HepG2 (cell line): ENCODE measurements around the gene NAP1L4. TPM values are rescaled to one million over a fixed set of nuclear protein-coding genes. Genes with fewer than 3 reads are reported as not detected.
A peak's percentile ranks its signal among the peaks of the same experiment; 100 is the strongest.

ENCODE experiments used
- ATAC-seq: fragments of 200-7000 bp; cut with Tn5 transposase; 3 replicates; pipeline ENCODE4 v1.9.1; 2020; ENCODE audit warnings: mild to moderate bottlenecking, moderate library complexity
- BruUV-seq: library from RNA; stranded (reverse); fragments of 400-500 nt; replicated peaks from 2 replicates; lab custom pipeline; 2021; lab: Mats Ljungman, UMichigan
- CTCF ChIA-PET: fragments of 300-600 bp; formaldehyde crosslinking; extraction: SDS; loops from one replicate; lab custom pipeline; 2021; ENCODE audit warnings: low total read pairs, inconsistent platforms, low intra/inter-chr PET ratio; lab: Yijun Ruan, JAX
- POLR2A ChIA-PET: fragments of 350-600 bp; sonication (Branson Sonifier 250); formaldehyde crosslinking; loops from one replicate; lab custom pipeline; 2020; ENCODE audit warnings: antibody characterized with exemption, inconsistent platforms; lab: Yijun Ruan, JAX
- DNase-seq: peaks from one replicate; pipeline ENCODE4 v3.0.0-alpha.2; 2015; ENCODE audit warnings: low spot score
- FAIRE-seq: peaks from 3 replicates; lab custom pipeline; 2011; peaks lifted over from hg19 to GRCh38; lab: Jason Lieb, UNC
- H2AFZ ChIP-seq: one replicate; pipeline ENCODE4 v1.6.1; 2011; ENCODE audit warnings: low read length, inconsistent platforms
- H3K27ac ChIP-seq: fragments of 300-600 bp; 3 replicates; pipeline ENCODE4 v1.8.0; 2011; ENCODE audit warnings: mixed run types, mild to moderate bottlenecking, mixed read lengths, low read length, inconsistent platforms; ENCODE audit not compliant: insufficient read depth; ENCODE audit errors: extremely low read length
- H3K27me3 ChIP-seq, 2 experiments: fragments of 200-600 bp in 1 of 2; 2 replicates in 1 of 2; 3 replicates in 1 of 2; pipeline versions ENCODE4 v1.6.0 to v1.8.0; 2011; ENCODE audit warnings: low read length in 2 of 2, mild to moderate bottlenecking in 2 of 2, moderate library complexity in 2 of 2, inconsistent platforms in 1 of 2; ENCODE audit not compliant: insufficient read depth in 2 of 2, control insufficient read depth in 1 of 2
- H3K36me3 ChIP-seq, 2 experiments: fragments of 200-600 bp in 1 of 2; replicated peaks in 1 of 2; 2 replicates in 1 of 2; 3 replicates in 1 of 2; pipeline versions ENCODE4 v1.5.1 to v1.8.0; 2011; ENCODE audit warnings: low read length in 2 of 2, inconsistent platforms in 1 of 2; ENCODE audit not compliant: insufficient read depth in 2 of 2, control insufficient read depth in 1 of 2
- H3K4me1 ChIP-seq: 2 replicates; pipeline ENCODE4 v1.5.1; 2012; ENCODE audit warnings: low read length, inconsistent platforms; ENCODE audit not compliant: insufficient read depth
- H3K4me2 ChIP-seq: 2 replicates; pipeline ENCODE4 v1.6.0; 2011; ENCODE audit warnings: low read depth, low read length, inconsistent platforms
- H3K4me3 ChIP-seq, 3 experiments: fragments of 200-600 bp in 1 of 3; sonication (generic), shearing (Covaris generic) in 1 of 3; replicated peaks in 1 of 3; 2 replicates each; pipeline ENCODE4 v1.5.1; 2011 to 2016; ENCODE audit warnings: low read length in 3 of 3, inconsistent platforms in 2 of 3, low read depth in 2 of 3, mild to moderate bottlenecking in 2 of 3, control low read depth in 1 of 3, mixed read lengths in 1 of 3; ENCODE audit not compliant: insufficient read depth in 1 of 3
- H3K79me2 ChIP-seq: one replicate; pipeline ENCODE4 v1.6.1; 2011; ENCODE audit warnings: low read length, inconsistent platforms; ENCODE audit not compliant: insufficient read depth
- H3K9ac ChIP-seq: 2 replicates; pipeline ENCODE4 v1.6.0; 2011; ENCODE audit warnings: mild to moderate bottlenecking, low read depth, low read length, inconsistent platforms; ENCODE audit not compliant: insufficient read depth
- H3K9me3 ChIP-seq: 2 replicates; pipeline ENCODE4 v1.5.1; 2012; ENCODE audit warnings: mild to moderate bottlenecking, low read length
- H4K20me1 ChIP-seq: 2 replicates; pipeline ENCODE4 v1.6.0; 2011; ENCODE audit warnings: inconsistent platforms, mild to moderate bottlenecking, low read length, moderate library complexity; ENCODE audit not compliant: insufficient read depth
- AGO2 ChIP-seq: fragments of 200-400 bp; formaldehyde crosslinking; optimal IDR thresholded peaks from 2 replicates; pipeline ENCODE3; 2017; ENCODE audit warnings: mild to moderate bottlenecking, low read depth, low read length, moderate library complexity
- GPN1 ChIP-seq: sonication (generic); formaldehyde crosslinking; IDR thresholded peaks from 2 replicates; pipeline ENCODE4 v1.5.1; 2020; ENCODE audit warnings: missing genetic modification reagents, borderline replicate concordance
- RNF2 ChIP-seq: fragments of 450-650 bp; conservative IDR thresholded peaks from 2 replicates; pipeline ENCODE4 v1.6.1; 2016; ENCODE audit warnings: low read depth
- SIN3B ChIP-seq: fragments of 150-350 bp; IDR thresholded peaks from 2 replicates; pipeline ENCODE4 v1.6.1; 2014; ENCODE audit warnings: low read length
- USF2 ChIP-seq, 2 experiments: sonication (generic) in 1 of 2; formaldehyde crosslinking in 1 of 2; IDR thresholded peaks; 2 replicates each; pipeline versions ENCODE4 v1.5.1 to v1.6.1; 2011 to 2020; ENCODE audit warnings: borderline replicate concordance in 1 of 2, low read depth in 1 of 2, low read length in 1 of 2, mild to moderate bottlenecking in 1 of 2, missing genetic modification reagents in 1 of 2, moderate library complexity in 1 of 2
- ZNF451 ChIP-seq: sonication (generic); formaldehyde crosslinking; IDR thresholded peaks from 2 replicates; pipeline ENCODE4 v1.5.0; 2020; ENCODE audit warnings: mild to moderate bottlenecking, missing genetic modification reagents
- ZNF570 ChIP-seq: sonication (generic); formaldehyde crosslinking; IDR thresholded peaks from 2 replicates; pipeline ENCODE4 v1.4.0; 2020; ENCODE audit warnings: mild to moderate bottlenecking, missing genetic modification reagents, borderline replicate concordance
- whole genome bisulfite sequencing: methylation state at CpG from one replicate; pipeline ENCODE4 v1.1.6; 2017; ENCODE audit warnings: low lambda C conversion rate; 5-methylcytosine and 5-hydroxymethylcytosine counted together
- in situ Hi-C: cut with HindIII; loops from 2 replicates; pipeline ENCODE4 v1.10.0; 2017; ENCODE audit warnings: low pct_unique_long_range_greater_than_20kb; ENCODE audit not compliant: extremely low pct_ligation_motif_present
- intact Hi-C: fragments of 100-400 bp; cut with micrococcal nuclease; formaldehyde crosslinking; loops from one replicate; pipeline ENCODE4 v1.10.0; 2022; ENCODE audit not compliant: unreplicated experiment
- polyA plus RNA-seq, 8 experiments: library from polyadenylated mRNA; depleted of rRNA in 3 of 8; stranded (reverse) in 7 of 8; unstranded in 1 of 8; fragments of >200 nt; fragmentation: Illumina TruSeq in 4 of 8; extraction: Trizol in 4 of 8; gene quantifications; 2 replicates each; pipeline versions ENCODE4 v1.2.1 to v1.2.3, GENCODE V29; 2011 to 2016; ENCODE audit warnings: low read depth in 4 of 8, missing spikeins in 1 of 8, mixed read lengths in 1 of 8; ENCODE audit not compliant: insufficient read depth in 1 of 8
- total RNA-seq, 5 experiments: library from RNA; depleted of rRNA; stranded (reverse); fragments of >200 nt; fragmentation: Illumina TruSeq; extraction: Trizol; gene quantifications; 2 replicates each; pipeline ENCODE4 v1.2.3, GENCODE V29; 2016; ENCODE audit warnings: low read depth in 1 of 5

The NAP1L4 gene
- total and polyA plus RNA-seq, 2 of the 13 experiments (the other 11 are each of a cell fraction or from before 2014, with no cell fraction given), result 64.0 to 186 TPM

GRCh38 chr11:2922655-2923054 is 69.5 kb downstream of the NAP1L4 start:
- no peak overlapping the region for H3K27ac ChIP-seq
- peaks cover 10% of the 10 kb centered on the region for H3K4me1 ChIP-seq
- H3K9me3 ChIP-seq, result no peaks in the 10 kb centered on the region
- FAIRE-seq (no peak), DNase-seq (no peak), ATAC-seq (no peak)
- in situ Hi-C loops, result no loop called here
- CTCF ChIA-PET, result no interaction called here
- H3K4me2 ChIP-seq, result no peak overlapping the region
- no peaks in the 10 kb centered on the region for H3K36me3 ChIP-seq
- no peaks in the 10 kb centered on the region for H3K79me2 ChIP-seq
- no TSS peak for BruUV-seq
- H3K27me3 ChIP-seq, result peaks cover 3 to 11% of the 10 kb centered on the region in 2 experiments; a peak in 4 of 5 replicates
- 0 out of 2 replicates have a peak, but pooled peaks cover 2% of the 10 kb centered on the region for H4K20me1 ChIP-seq
- TF ChIP-seq SIN3B (no peak), ZNF451 (CRISPR knock-in tag) (no peak), ZNF570 (no peak), GPN1 (CRISPR knock-in tag) (no peak), RNF2 (no peak)
- no peak overlapping the region for H3K9ac ChIP-seq
- no peak overlapping the region for H3K4me3 ChIP-seq
- H2AFZ ChIP-seq, result no peak overlapping the region
- POLR2A ChIA-PET, result no interaction called here
- intact Hi-C loops, result no loop called here
- WGBS, result no CpG with 5 or more reads among the region's 3 CpGs

GRCh38 chr11:2921742-2922493 is 70.2 kb downstream of the NAP1L4 start:
- Histone ChIP-seq H3K36me3 (no peaks in the 10 kb centered on the region), H3K79me2 (no peaks in the 10 kb centered on the region), H3K27ac (no peak overlapping the region), H4K20me1 (0 out of 2 replicates have a peak, but pooled peaks cover 2% of the 10 kb centered on the region), H3K9me3 (no peaks in the 10 kb centered on the region), H3K4me2 (no peak overlapping the region), H3K4me3 (no peak overlapping the region), H2AFZ (no peak overlapping the region), H3K9ac (no peak overlapping the region), H3K4me1 (peaks cover 10% of the 10 kb centered on the region), H3K27me3 (peaks cover 0 to 4% of the 10 kb centered on the region in 2 experiments; a peak in 2 of 5 replicates)
- TF ChIP-seq AGO2, result peak; percentile 52
- TF ChIP-seq USF2 (IDR thresholded peaks at IDR 0.05; ENCODE audit: low read depth, low read length), result no peak
- TF ChIP-seq USF2 (CRISPR knock-in tag; IDR thresholded peaks at IDR 0.05; ENCODE audit: borderline replicate concordance), result no peak
- POLR2A ChIA-PET, result no interaction called here
- no peak for DNase-seq
- BruUV-seq, result no TSS peak
- intact Hi-C loops, result no loop called here
- no peak for ATAC-seq
- CTCF ChIA-PET, result no interaction called here
- in situ Hi-C loops, result no loop called here
- no peak for FAIRE-seq
- 89% methylated on average over 18 of the region's 29 CpGs for WGBS
